COLO829 (cell line): ENCODE data around the gene TPM1.

Experiments used
- DNase-seq: peaks from one replicate; pipeline ENCODE4 v3.0.0; 2012; ENCODE audit warnings: low spot score

TPM1 gene

DNA sequence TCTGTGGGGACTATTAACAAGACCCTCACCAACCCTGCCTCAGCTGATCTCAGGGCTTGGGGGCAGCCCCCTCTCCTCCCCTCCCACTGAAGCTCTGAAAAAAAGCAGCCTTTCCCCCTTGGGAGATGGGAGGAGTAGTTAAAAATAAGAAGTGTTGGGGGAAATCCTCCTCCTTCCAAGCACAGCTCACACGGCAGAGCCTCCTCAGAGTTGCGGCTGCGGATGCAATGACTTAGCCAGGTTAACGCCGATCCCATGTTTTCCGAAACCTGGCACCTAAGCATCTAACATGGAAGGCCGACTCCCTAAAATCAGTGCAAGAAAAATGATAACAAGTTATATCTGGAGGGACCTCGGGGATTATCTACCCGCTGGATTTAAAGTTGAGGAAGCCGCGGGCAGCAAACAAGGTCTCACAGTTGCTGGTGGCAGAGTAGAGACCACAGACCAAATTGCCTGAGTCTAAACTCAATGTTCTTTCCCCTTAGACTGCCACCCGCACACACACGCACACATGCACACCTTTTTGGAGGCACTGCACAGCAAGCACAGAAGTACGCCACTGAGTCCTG lies 1.1 kb upstream of the TPM1 start:
- no peak for DNase-seq

- no peak for DNase-seq
Measured at GRCh38 chr15:63042877-63043334, 359 bp downstream of the TPM1 start.

DNA sequence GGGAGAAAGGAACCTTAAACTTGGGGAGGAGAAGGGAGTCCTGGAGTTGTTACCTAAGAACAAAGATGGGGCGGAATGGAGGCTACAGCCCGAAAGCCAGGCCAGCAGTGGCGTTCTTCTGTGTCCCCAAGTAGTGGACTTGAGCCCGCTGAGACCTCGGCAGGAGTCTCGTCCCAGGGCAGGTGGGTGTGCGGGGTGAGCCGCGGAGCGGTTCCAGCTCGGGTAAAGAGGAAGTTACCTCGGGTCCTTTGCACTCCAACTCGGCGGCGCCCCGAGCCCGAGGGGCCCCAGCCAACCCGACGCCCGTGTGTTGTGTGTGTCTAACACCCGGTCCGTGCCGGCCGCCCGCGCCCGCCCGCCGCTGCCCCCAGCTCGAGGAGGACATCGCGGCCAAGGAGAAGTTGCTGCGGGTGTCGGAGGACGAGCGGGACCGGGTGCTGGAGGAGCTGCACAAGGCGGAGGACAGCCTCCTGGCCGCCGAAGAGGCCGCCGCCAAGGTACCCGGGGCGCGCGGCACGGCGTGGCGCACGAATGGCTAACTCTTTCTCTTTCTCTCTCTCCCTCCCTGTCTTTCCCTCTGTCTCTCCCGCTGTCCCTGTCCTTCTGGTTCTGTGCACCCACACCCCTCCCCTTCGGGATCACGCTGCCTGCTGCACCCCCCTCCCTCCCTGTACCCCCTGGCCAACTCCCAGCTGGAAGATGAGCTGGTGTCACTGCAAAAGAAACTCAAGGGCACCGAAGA lies 959 bp downstream of the TPM1 start:
- no peak for DNase-seq

GRCh38 chr15:63044077-63044644 lies 1.6 kb downstream of the TPM1 start:
- DNase-seq: no peak

DNA sequence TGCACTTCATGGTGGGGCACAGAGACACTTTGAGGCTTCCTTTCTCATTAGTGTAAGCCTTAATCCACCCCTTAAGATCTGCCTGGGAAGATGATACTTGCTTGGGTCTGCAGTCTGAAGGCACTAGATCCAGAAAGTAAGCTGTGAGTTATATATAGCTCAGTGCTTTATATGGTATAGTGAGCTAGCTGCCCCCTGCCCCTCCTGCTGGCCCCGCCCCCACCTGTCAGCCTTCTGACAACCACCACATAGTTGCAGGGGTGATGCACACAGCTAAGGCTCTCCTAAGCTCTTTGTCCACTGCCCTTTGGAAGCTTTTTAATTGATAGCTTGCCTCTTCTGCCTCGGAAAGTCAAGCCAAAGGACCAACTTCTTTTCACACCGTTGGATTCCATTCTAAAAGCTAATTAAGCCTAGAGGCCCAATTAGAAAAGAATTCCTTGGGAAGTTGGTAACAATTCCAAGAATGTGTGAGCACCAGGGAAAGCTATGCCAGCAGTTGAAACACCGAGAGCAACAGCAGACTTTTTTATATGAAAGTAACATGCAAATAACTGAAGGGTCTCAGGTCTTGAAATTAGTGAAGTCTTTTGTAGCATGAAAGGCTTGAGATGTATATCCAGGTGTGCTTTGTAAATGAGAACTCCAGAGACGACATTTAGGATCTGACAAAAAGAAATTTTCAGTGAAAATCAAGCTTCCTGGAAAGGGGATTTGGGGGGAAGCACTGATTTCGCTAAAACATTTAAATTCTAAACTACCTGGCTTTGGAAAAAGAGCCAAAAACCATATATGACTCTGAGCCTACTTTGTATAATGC lies 2.3 kb downstream of the TPM1 start:
- no peak for DNase-seq

DNA sequence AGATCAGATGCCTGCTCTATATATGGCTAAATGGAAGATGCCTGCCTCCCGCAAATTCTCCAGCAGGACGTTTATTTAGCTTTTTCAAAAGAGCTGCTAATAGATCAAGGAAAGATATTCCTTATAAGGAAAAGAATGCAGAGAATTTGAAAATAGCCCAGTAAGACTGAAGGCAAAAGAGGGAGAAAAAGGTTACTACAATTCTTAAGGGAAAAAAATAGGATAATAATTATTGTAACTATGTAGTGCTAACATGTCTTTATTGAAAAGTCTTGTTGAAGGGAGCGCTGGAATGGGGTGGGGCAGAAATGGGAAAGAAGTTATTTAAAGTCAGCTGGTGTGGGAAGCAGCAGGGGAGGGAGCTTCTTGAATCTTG lies 2.9 kb downstream of the TPM1 start:
- DNase-seq: no peak

DNA sequence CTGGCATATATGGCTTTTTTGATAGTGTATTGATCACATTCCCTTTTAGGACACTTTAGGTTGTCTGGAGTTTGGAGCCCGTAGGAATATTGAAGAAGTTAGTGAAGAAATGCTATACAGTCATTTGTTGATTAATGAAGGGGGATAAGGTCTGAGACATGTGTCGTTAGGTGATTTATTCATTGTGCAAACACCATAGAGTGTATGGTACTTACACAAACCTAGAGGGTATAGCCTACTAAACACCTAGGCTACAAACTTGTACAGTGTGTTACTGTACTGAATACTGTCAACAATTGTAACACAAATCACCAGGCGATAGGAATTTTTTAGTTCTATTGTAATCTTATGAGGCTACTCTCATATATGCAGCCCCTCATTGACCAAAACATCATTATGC lies 3.3 kb downstream of the TPM1 start:
- no peak for DNase-seq

GRCh38 chr15:63046917-63047760 lies 4.6 kb downstream of the TPM1 start:
- no peak for DNase-seq

GRCh38 chr15:63047792-63048114 lies 5.2 kb downstream of the TPM1 start:
- DNase-seq: no peak

- DNase-seq: peak; percentile 61
Measured at GRCh38 chr15:63048115-63048775, 5.7 kb downstream of the TPM1 start.

GRCh38 chr15:63048776-63049665 lies 6.5 kb downstream of the TPM1 start:
- DNase-seq: peak; percentile 35

DNA sequence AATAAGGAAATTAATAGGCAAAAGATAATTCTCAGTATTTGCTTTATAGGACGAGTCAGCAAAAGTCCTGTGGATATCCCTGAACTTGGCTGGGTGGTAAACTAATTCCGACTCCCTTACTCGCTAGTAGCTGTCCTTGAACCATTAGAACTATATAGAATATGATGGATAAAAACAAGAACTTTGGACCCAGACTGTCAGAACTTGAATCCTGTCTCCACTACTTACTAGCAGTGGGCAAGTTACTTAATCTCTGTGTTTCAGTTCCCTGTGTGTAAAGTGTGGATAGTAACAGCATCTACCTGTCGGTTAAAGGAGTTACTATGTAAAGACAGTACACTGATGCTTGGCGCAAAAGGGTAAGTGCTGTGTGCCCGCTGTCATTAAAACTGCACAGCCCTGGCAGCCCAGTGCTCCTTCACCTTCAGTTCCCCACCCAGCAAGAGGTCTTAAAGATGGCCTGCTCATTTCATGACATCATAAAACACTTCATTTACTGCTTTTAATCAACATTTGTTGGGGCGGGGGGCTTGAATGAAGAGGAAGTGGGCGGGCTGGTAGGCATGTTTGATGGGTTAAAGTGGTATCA lies 7.3 kb downstream of the TPM1 start:
- DNase-seq: no peak

DNA sequence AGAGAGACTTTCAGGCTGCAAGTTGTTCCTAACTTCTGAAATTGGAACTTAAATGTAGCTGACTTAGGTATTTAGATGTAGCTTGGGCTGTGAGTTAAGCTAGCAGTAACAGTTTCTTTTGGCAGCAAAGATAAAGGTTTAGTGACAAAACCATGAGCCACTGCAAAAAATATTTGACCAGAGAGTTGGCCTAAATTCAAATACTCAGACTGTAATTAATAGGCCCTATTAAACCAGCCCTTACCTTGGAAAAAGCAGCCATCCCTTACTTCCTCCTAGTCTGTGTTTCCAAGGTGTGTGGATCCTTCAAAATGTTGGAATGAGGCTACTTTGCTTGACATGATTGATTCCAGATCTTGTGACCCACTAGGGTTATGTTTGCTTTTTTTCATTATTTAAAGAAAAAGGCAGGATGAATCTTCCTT lies 8.2 kb downstream of the TPM1 start:
- DNase-seq: no peak

DNA sequence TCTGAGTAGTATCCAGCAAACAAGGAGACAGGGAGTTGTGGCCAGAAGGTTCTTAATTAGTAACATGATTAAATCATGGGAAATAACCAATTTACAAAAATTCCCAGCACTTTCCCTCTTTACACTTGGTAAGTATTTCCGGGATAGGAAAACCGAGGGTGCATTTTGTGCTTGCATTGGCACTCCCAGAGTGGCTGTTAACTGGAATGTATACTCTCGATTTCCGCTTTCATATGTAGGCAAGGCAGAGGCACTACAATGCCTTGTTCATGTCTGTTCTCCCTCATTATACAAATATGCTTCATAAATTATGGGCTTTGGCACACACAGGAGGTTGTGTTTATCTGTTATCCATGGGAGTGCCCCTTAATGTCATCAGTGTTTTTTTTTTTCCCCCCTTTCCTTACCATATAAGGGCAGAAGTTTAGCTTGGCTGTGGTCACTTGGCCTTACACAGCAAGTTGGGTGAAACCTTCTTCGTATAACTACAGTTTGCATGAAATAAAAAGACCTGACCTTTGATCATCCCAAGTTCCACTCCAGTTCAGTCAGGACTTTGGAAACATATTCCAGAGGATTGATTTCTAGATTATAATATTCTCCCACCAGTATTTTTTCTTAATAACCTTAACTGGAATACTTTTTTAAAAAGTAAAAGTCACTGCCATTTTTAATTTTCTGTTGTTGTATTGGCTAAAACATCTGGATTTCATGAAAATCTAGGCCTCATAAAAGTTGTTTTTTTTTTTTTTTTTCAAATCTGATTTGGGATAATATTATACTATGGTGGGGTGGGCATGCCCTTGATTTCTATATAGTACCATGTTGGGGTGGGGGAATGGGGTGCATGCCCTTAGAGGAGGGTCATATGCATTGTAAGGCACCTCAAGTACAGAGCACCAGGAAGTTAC lies 8.9 kb downstream of the TPM1 start:
- DNase-seq: peak; percentile 52

- DNase-seq: no peak
Measured at GRCh38 chr15:63052077-63052841, 9.7 kb downstream of the TPM1 start.

DNA sequence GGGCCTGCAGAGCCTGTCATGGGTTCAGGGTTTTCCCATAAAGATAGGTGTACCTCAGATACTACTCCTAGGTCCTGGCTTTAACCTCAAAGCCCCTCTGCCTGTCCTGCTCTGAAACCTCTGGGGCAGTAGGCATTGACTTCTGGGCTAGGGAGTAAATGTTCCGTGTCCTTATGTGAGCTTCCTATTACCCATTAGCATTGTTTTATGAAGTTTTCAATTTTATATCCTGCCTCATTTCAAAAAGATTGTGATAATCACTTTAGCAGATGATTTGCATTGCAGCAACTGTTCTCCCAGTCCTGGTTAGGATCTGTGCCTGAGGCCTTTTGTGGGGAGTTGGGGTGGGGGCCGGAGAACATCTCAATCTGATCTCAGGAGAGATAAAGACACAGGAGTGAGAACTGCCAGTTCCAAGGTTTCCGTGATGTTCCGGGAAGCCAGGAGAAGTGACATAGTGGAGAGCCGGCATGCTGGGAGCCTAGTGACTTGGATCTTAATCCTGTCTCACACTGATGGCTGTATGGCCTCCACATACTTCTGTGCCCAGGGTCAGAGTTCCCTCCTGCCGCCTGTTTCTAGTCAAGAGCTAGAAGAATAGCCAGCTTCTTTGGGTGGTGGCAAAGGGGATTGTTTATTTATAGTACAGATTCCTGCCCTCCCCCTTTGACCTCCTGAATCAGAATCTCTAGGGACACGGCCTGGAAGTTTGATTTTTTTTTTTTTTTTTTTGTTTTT lies 10.6 kb downstream of the TPM1 start:
- DNase-seq: no peak

- DNase-seq: no peak
Measured at GRCh38 chr15:63054281-63054683, 11.7 kb downstream of the TPM1 start.
